Measurements from ENCODE around the gene KMT5B.
"Not testable (repeated sequence)": the region's sequence is repeated elsewhere in the genome, so short reads cannot be mapped to it uniquely, and the experiment has no call there.

The KMT5B gene

DNA sequence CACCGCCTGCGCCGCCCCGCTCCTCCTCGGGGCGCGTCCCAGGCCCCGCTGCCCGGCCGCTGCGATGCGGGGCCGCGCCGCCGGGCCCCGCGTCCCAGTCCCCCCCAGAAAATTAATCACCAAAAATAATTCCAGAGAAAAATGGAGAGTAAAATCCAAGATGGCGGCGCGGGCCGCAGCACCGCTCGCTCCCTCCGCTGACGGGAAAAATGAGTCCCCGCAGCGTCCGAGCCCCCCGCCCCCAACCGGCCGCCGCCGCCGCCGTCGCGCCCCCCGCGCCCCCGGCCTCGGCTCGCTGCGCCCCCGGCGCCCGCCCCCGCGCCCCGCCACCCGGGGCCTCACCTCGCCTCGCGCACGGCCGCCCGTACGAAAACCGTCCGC lies at the start of gene KMT5B:
KMT5B (minus strand) TSS at position 162 of the 381 bp plus-strand sequence. CDS start 23,220 bp downstream, outside the sequence.
- DNase-seq: no peak

DNA sequence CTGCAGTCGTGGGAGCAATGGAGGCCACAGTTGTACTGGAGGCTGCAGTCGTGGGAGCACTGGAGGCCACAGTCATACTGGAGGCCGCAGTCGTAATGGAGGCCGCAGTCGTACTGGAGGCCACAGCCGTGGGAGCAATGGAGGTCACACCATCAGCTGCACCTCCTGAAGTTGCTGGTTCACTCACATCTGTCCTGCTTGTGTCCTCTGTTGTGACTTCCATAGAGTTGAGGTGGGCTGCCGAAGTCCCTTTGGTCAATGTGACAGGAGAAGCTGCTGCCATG lies 49.4 kb upstream of the KMT5B start:
- DNase-seq: no peak

DNA sequence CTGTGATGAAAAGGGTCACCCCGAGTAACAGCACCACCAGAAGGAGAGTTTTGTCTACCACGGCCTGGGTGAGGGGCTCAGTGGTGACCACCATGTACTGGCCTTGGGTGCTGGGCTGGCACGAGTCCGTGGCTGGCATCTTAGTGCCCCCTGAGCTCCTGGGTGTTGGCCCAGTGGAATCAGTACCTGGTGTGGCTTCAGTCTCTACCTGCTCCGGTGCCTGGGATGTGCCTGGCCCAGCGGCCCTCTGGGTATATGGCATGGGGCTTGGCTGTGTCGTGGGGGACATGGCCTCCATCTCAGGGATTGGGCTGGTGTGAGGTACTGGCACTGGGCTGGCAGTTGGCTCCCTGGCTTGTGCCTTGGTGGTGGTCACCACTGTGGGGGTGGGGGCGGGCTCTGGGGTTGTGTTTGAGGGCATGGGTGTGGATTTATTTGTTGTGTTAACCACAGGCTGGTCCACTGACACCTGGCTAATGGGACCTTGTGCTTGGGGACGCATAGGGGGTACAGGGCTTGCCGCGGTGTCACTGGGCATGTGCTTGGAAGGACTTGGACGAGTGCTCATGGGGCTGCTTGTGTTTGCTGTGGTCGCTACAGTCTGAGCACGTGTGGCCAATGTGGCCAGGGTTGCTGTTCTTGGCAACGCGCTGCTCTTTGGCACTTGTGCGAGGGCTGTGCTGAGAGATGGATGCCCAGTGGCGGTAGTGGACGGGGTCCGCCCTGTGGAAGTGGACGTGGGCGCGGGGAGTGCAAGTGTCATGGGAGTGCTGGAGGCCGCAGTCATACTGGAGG lies 48.9 kb upstream of the KMT5B start:
- DNase-seq: no peak

DNA sequence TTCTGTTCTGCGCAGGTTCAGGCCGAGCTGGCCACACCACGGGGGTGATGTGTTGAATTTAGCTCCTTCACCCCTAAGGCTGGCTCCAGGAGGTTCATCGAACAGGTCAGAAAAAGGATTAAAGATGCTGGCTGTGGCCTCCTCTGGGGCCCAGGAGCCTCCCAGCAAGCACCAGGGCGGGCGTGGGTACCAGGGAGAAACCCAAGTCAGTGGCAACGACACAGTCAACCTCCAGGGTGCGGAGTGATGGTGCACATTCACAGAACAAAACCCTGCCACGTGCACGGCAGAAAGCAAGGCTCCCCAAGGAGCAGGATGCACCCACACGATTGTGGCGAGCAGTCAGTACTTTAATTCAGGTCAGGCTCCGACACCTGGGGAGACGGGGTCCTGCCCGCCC lies 47.9 kb upstream of the KMT5B start:
- no peak for DNase-seq

DNA sequence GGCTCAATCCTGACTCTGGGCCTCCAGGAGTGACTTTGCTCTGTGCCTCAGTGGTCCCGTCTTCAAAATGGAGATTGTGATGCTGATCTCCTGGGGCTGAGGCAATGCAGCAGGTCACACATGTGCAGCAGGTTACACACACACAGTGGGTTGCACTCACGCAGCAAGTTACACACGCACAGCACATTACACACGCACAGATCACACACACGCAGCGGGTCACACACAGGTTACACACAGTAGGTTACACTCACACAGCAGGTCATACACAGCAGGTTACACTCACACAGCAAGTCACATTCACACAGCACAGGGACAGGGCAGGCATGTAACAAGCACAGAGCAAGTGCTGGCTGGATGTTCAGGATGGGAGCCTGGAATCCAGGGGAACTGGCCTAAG lies 47.4 kb upstream of the KMT5B start:
- no peak for DNase-seq

DNA sequence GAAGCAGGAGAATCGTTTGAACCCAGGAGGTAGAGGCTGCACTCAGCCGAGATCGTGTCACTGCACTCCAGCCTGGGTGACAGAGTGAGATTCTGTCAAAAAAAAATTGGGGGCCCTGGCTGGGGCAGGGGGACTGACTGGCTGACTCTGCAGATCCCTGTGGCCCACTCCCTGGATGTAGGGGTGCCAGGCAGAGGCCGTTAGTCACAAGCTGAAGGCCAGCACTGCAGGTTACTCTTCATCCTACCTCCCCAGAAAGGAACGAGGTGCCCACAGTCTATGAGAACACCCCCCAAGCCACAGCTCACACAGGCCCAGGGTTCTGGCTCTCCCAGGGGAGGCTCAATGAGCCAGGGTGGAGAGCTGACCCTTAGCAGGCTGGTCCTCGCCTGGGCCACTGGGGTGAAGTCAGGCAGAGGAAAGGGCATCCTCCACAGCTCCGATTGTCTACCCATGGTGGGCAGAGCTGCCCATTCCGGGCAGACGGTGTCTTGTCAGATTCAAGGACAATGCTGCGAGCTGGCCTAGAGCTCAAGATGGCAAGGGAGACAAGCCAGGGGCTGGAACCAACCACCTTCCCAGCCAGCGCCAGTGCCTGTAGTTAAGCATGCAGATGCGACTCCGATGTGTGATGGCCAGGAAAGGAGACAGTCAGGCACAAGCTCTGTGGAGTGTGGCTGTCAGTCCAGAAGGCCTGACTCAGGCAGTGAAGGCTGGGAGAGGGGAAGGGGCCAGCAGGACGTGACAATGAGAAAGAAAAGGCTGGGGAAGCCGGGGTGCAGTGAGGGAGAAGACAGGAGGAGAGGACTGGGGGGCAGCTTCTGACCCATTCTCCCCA lies 46.2 kb upstream of the KMT5B start:
- no peak for DNase-seq

DNA sequence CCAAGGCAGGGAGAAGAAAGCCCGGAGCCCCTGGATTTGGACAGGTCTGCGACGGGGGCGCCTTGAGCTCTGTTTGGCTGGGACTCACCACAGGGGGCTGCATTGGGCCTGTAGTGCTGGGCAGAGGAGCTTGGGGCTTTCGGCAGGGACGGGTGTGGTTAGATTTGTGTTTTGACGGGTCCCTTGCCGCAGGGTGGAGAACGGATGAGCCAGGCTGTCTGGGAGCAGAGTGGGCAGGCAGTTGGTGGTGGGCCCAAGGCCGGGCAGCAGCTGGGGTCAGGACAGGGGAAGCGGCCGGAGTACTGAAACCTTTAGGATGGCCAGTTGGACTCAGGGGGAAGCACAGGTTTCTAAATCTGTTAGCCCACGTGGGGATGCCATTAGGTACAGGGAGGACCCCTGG lies 45.3 kb upstream of the KMT5B start:
- DNase-seq: no peak

DNA sequence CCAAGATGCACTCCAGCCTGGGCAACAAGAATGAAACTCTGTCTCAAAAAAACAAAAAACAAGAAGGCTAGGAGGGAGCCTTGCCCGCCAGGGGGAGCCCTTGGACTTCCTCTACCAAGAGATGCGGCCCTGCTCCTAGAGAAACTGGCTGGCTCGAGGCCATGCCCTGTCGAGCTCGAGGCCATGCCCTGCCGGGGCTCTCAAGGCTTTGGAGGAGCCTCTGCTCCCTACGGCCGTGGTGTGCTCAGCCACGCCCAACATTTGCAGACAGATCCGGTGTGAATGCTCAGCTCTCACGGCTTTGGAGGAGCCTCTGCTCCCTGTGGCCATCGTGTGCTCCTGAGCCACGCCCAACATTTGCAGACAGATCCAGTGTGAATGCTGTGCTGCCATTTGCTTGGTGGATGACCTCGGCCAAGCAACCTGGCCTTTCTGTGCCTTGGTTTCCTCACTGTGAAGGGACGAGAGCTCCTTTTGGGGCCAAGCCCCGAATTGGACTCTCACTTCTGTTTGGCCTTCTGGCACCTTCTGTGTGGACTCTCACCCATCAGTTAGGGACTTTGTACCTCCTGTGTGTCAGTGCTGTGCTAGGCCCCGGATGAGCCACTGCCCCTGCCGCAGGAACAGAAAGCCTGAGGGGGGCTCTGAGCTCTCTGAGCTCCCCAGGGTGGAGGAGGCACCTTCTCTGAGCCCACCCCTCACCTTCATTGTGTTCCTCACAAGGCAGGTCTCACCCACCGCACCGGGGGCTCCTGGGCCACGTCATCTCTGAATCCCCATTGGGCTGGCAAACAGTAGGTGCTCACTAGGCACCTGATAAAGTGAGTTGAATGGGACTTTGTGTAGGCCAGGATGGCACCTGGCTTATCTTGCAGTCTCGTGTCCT lies 44.6 kb upstream of the KMT5B start:
- peak; percentile 88 for DNase-seq

DNA sequence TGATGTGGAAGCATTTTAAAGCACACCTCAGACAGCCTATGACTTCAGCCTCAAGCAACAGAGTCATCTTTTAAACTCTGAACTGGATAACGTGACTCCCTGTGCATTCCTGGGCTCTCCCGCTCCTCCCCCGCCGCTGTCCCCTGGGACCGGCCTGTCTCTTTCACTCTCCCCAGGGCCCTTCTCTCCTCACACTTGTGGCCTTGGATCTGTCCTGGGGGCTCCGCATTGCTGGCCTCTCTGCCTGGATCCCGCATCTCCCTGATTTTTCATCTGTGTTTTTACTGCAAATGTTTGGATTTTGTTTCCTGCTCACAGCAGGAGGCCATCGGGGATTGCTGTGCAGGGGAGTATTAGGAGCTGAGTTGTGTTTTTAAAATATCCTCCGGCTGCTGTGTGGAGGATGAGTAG lies 43.2 kb upstream of the KMT5B start:
- DNase-seq: no peak

DNA sequence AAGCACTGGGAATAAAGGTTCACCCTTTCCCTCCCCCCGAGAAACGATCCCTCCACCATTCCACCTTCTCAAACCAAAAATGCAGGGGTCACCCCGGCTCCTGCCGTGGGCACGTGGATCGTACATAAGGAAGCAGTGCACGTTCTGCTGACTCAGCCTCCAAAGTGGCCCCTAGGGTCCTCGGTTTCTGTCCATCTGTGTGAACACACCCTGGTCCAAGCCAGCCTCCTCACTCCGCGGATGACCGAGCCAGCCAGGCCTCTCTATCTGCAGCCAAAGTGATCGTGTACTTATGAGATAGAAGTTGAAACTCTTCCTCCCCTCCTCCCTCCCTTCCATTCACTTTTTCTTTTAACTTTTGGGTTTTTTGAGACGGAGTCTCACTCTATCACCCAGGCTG lies 42.4 kb upstream of the KMT5B start:
- DNase-seq: no peak

DNA sequence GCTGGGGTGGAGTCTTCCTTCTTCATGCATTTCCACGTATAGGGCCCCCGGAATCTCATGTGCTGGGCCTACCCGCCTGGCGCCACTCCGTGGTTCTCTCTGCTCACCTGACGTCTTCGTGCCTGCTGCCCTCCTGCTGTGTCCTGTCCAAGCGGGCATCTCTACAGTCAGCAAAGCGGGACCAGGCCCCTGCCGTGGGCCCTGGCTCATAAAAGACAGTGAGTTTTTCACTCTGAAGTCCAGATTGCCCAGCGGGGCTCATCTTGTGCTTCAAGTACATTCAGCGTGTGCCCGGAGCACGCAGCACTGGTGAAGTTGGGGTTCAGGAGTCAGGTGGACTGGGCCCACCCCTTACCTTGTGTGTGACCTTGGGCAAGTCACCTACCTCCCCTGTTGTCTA lies 41.3 kb upstream of the KMT5B start:
- DNase-seq: no peak

DNA sequence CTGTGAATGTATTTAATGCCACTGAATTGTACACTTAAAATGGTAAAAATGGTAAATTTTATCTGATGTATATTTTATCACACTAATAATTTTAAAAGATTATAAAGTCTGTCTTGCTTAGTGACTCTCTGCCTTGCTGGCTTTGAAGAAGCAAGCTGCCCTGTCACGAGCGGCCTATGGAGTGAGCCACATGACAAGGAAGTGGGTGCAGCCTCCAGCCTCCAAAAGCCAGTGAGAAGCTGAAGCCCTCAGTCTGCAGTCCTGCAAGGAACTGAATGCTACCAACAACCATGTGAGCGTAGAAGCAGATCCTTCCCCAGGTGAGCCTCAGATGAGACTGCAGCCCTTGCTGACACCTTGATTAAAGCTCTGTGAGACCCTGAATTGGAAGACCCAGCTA lies 38.7 kb upstream of the KMT5B start:
- peak; percentile 40 for DNase-seq

DNA sequence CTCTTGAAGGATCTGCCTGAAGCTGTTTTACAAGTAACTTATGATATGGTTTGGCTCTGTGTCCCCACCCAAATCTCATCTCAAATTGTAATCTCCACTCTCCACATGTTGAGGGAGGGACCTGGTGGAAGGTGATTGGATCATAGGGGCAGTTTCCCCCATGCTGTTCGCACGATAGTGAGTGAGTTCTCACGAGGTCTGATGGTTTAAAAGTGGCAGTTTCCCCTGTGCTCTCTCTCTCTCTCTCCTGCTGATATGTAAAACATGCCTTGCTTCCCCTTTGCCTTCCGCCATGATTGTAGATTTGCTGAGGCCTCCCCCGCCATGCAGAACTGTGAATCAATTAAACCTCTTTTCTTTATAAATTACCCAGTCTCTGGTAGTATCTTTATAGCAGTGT lies 31.8 kb upstream of the KMT5B start:
- not testable (repeated sequence) for DNase-seq

DNA sequence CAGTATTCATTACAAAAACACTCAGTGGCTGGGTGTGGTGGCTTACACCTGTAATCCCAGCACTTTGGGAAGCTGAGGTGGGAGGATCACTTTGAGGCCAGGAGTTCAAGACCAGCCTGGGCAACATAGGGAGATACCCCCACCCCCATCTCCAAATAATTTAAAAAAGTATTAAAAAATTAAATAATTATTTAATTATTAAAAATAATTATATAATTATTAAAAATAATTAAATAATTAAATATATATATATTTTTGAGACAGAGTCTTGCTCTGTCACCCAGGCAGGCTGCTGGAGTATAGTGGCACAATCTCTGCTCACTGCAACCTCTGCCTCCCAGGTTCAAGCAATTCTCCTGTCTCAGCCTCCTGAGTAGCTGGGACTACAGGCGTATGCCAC lies 30.8 kb upstream of the KMT5B start:
- not testable (repeated sequence) for DNase-seq

DNA sequence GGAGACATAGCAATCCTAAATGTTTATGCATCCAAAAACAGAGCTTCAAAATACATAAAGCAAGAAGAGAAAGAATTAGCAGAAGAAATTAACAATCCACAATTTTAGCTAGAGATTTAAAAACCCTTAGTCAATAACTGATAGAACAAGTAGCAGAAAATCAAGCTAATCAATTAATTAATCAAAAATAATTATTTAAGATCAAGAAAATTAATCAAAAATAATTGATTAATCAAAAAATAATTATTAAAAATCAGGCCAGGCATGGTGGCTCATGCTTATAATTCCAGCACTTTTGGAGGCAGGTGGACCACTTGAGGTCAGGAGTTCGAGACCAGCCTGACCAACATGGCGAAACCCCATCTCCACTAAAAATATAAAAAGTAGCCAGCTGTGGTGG lies 29.5 kb upstream of the KMT5B start:
- no peak for DNase-seq

DNA sequence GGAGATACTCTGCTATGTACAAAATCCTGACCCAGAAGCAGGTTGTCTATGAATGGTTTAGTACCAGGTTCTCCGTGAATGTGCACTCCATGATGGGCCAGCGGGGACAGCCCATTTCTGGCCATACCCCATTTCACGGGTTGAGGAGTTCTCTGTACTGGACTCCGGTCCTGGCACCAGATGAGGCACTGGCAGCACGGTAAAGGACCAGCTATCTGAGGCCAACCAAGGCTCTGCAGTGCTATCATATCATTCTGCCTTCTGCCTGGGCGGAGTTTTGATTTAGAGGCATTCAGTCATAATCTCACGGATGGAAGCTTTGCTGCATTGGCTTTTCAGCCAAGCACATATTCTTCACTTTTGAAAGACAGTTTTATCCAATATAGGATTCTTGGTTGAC lies 18.5 kb upstream of the KMT5B start:
- DNase-seq: no peak

DNA sequence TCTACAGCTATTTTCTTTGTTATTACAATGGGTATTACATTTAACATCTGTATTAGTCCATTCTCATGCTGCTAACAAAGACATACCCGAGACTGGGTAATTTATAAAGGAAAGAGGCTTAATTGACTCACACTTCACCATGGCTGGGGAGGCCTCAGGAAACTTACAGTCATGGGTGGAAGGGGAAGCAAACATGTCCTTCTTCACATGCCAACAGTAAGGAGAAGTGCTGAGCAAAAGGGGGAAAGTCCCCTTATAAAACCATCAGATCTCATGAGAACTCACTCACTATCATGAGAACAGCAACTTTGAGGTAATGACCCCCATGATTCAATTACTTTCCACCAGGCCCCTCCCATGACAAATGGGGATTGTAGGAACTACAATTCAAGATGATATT lies 16.5 kb upstream of the KMT5B start:
- DNase-seq: no peak

DNA sequence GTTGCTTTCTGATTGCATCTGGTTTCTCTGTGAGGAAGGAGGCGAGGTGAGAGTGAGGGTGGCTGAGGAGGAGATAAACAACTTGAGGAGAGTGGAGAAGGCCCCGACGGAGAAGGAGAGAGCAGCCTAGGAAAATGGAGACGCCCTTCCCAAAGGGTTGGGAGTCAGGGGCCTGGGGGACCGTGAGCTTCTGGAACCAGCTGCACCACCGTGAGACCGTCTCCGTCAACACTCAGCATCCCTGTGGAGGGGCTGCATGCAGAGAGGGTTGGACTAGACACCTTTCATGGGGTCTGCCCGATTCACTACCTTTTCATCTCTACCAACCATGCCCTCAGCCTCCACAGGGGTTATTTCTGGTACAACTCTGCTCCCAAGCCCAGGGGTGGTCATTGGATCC lies 13.3 kb upstream of the KMT5B start:
- no peak for DNase-seq

DNA sequence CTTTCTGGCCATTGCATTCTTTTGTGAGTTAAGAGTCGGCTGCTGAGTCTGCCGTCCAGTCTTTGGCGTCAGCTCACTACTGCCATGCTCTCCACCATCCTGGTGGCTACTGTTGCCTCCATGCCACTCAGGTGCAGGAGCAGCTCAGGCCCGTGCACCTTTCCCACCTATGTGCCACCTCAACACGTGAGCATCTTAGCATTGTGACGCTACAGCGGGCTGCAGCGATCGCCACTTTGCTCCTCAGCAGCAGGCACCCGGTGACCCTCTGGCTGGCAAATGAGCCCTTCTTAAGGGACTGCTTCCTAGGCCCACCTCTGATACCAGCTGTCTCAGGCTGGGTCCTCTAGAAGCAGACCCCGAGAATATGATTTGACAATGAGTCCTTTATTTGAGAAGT lies 11.5 kb upstream of the KMT5B start:
- no peak for DNase-seq

DNA sequence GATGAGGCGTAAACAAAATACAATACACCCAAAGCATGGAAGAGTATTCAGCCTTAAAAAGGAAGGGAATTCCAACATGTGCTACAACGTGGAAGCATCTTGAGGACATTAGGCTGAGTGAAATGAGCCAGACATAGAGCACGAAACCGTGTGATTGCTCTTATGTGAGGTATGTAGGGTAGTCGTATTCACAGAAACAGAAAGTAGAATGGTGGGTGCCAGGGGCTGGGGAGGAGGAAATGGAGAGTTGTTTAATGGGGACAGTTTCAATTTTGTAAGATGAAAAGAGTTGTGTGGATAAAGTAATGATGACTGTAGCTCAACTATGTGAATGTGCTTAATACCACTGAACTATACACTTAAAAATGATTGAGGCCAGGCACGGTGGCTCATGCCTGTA lies 10.2 kb upstream of the KMT5B start:
- no peak for DNase-seq

DNA sequence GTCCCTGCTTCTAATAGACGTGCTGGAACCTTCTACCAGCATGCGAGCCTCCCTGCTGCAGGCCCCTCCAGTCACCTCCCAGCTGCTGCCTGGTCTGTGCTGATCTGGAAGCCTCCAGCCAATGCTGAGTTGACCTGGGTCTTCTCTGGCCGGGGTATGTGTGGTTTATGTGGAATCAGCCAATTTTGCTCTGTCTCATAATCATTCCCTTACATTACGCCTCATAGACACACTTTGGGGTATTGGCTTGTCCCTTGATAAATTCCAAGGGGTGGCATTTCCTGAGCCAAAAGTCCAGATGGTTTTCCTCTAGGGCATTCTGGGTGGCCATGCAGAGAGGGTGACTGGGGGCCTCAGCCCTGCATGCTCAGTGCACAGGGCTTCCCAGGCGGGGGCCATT lies 8.3 kb upstream of the KMT5B start:
- DNase-seq: no peak

DNA sequence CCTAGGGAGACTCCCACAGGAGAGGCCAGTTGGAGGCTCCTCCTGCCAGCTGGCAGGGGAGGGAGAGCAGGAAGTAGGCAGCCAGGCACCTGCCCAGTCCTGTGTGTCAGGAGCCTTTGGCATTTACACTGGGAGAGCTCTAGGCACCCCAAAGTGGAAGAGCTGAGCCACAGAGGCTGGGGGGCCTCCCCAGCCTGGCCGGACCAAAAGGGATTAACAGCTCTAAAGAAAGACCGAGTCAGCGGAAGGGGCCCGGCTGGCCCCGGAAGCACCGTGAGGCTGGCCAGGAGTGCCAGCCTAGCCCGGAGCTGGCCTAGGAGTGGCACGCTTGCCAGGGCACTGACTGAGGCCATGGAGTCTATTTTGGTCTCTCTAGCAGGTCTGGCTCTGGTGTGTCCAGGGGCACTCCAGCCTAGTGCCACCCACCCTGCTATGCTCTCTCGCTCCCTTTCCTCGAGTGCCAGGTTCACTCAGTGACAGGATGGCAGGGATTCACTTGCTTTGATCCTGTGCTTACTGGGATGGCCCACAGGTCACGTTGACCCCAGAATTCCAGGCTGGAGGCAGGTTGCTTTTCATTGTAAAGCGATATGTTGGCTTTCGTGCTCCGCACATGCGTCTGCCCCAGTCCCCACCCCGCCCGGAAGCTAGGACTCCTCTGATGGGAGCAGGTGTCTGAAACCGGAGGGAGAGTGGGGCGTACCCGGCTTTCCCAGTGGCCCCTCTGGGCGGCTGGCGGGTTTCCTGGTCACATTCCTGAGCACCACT lies 3.3 kb upstream of the KMT5B start:
- DNase-seq: no peak

Measured in inflammatory macrophage treated with lipopolysaccharide for 4 hours (primary cell).